Hematopoietic multipotent progenitor cell treated with erythropoietin and hydrocortisone succinate and interleukin-3 and kit ligand, for 4 days (in vitro differentiated cells): ENCODE data around the gene HYI.
"Not testable (repeated sequence)": the region's sequence is repeated elsewhere in the genome, so short reads cannot be mapped to it uniquely, and the experiment has no call there.

Experiments used
- DNase-seq: peaks from one replicate; pipeline ENCODE4 v3.0.0-alpha.2; 2015

HYI gene

DNA sequence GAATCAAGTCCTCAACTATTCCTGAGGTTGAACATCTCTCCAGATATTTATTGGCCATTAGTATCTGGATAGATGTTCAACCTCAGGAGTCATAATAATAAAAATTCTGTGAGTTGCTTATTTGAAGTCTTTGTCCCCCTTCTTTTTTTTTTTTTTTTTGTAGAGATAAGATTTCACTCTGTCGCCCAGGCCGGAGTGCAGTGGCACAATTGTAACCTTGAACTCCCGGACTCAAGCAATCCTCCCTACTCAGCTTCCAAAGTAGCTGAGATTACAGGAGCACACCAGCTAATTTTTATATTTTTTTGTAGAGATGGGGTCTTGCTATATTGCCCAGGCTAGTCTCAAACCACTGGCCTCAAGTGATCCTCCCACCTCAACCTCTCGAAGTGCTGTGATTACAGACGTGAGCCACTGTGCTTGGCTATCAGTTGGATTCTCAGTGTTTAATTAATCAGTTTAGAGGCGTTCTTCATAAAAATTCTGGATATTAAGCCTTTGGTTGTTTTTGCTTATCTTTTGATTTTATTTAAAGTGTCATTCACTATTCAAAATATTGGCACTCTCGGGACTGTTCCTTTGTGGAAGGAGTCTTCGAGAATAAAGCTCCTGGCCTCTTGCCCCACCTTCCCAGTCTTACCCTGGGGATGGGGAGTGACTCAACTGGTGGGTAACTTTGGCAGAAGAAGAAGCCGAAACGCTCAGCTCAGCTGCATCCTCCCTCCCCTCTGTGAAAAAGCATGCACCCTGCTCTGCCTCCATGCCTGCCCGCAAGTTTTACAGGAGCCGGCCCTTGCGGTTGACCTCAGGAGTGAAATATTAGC lies 11.2 kb upstream of the HYI start:
- no peak for DNase-seq

DNA sequence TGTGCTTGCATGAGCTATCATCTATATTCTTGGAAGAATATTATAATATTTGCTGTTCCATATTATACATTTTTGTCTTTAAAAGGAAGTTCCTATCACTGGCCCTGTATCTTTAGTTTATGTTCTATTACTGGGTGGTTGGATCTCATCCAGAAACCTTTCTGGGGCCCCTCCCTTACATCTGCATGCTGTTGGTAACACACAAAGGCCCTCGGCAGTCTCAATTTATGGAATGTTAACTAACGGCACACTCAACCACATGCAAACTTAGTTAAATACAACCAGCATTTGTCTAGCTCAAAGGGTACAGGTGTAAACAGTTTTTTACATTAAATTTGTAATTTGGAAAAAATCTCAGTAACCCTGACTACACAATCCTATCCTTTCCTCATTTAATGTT lies 9.7 kb upstream of the HYI start:
- peak; percentile 50 for DNase-seq

GRCh38 chr1:43460988-43461693 lies 7.4 kb upstream of the HYI start:
- peak; percentile 21 for DNase-seq

DNA sequence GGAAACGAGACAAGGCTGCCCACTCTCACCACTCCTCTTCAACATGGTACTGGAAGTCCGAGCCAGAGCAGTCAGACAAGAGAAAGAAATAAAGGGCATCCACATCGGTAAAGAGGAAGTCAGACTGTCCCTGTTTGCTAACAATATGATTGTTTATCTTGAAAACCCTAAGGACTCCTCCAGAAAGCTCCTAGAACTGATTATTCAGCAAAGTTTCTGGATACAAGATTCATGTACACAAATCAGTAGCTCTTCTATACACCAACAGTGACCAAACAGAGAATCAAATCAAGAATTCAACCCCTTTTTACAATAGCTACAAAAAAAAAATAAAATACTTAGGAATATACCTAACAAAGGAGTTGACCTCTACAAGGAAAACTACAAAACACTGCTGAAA lies 4.6 kb upstream of the HYI start:
- DNase-seq: not testable (repeated sequence)

- no peak for DNase-seq
Observed at GRCh38 chr1:43455213-43455889, 1.6 kb upstream of the HYI start.

GRCh38 chr1:43454270-43455011 lies 710 bp upstream of the HYI start:
- peak; percentile 93 for DNase-seq

DNA sequence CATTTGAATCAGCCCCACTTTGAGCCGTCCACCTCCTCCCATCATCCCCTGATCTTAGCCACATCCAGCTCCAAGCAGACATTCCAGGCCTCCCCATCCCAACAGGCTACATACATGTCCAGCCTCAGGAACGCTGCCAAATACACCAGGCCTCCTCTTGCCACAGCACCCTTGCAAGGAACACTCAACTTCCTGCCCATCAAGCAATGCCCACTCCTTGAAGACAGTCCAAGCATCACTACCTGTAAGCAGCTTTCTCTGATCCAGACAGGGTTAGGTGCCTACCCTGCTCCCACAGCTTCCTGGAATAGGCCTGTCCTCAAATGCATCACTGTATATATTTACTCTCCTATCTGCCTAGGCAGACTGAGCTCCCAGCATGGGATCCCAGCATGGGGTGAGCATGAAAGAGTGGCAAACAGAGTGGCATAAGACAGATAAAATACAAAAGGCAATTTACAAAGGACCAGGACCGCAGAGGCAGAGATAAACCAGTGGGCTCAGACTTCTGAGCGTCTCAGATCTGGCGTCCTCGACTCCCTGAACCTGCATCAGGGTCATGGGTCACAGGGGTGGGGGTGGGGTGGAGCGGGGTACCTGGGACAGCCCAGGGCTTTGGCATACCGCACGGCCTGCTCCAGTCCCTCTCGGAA lies 816 bp downstream of the HYI start:
- DNase-seq: peak; percentile 85

- DNase-seq: no peak
Observed at GRCh38 chr1:43451701-43452532, 1.8 kb downstream of the HYI start.

DNA sequence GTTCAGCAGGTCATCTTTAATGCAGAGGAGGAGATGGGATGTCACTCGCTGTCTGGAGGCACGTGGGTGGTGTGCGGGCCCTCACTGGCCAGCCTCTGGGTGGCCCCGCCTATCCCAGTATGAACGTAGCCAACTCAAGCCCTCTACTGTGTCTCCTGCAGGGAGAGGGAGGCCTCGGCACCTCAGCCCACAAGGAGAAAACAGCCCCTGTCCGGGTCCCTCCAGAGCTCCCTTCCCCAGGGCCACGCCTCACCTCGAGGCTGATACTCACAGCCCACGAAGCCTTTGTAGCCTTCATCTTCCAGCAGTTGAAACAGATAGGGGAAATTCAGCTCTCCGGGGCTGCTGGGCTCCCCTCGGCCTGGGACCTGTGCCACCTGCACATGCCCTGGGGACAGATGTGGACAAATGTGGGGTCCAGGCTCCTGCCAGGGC lies 2.6 kb downstream of the HYI start:
- no peak for DNase-seq

- DNase-seq: no peak
Observed at GRCh38 chr1:43450251-43450941, 3.3 kb downstream of the HYI start.

GRCh38 chr1:43449708-43450069 lies 4.0 kb downstream of the HYI start:
- DNase-seq: no peak

DNA sequence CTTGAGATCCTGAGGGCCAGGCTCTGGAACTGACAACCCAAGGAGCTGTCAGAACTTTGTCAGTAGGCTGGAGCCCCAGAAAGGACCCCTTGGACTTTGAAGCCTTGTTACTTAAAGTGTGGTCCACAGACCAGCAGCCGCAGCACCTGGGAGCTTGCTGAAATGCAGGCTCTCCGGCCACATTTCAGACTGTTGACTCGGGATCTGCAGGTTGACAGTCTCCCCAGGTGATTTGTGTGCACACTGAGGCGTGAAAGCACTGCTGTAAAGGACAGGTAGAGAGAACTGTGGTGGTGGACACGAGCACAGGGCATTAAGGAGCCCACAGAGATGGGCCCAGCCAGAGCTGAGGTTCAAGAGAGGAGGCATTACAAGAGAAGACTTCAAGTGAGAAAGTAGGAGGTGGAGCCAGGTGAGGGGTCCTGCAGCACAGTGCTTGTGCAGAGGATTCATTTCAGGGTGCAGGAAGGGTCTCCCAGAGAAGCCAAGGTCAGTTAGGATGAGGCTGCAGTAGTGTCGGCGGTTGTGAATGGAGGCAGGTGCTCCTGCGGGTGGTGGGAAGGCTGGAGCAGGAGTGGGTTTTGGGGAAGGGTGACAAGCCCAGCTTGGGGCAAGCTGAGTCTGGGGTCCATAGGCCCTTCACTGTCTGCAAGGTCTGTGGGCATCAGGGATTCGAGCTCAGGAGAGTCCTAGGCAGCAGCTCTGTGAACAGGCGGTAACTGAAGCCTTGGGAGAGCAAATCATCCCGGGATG lies 4.6 kb downstream of the HYI start:
- no peak for DNase-seq

DNA sequence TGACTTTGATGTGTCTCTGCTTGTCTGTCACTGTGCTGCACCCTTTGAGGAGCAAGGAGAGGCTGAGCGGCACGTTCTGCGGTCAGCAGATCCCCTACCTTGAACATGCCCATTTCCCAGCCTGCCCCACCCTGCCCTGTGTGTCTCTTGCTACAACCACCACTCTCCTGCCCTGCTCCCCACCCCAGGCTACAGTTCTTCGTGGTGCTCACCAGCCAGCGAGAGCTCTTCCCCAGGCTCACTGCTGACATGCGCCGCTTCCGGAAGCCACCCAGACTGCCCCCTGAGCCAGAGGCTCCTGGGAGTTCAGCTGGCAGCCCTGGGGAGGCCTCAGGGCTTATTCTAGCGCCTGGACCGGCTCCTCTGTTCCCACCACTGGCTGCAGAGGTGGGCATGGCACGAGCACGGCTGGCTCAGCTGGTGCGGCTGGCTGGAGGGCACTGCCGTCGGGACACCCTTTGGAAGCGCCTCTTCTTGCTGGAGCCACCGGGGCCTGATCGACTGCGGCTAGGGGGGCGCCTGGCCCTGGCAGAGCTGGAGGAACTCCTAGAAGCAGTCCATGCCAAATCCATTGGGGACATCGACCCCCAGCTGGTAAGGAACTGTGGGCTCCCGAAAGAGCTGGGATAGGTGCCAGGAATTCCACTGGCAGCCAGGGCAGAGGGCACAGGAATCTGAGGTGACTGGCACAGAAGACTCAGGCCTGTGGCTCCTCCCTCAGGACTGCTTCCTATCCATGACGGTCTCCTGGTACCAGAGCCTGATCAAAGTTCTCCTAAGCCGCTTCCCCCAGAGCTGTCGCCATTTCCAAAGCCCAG lies 5.6 kb downstream of the HYI start:
- DNase-seq: no peak

DNA sequence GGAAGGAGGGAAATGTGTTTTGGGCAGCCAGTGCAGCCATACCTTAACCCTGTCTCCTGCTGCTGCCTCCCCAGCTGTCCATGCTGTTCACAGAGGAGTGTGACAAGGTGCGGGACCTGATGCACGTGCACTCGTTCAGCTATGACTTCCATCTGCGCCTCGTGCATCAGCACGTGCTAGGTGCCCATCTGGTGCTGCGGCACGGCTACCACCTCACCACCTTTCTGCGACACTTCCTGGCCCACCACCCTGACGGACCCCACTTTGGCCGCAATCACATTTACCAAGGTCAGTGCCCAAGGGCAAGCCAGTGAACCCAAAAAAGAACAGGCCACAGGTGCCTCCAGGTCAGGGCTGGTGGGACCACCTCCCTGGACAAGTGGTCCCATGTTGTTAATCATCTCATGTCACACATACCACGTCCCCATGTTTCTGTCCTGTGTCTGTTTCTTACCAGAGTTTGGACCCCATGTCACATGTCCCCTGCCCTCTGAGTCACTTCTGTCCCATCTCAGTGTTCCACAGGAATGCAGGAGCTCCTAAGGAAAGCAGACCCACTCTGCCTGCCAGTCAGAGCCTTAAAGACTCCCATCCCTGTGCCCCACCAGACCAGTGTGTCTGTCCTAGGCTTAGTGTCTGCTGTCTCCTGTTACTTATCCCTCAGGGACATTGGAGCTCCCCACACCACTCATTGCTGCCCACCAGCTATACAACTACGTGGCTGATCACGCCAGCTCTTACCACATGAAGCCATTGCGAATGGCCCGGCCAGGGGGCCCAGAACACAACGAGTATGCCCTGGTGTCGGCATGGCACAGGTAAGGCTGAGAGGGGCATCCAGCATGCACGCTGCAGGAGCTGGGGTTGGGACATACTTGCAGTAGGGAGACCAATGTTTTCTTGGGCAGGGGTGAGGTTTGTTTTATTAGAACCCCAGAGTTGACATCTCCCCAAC lies 6.6 kb downstream of the HYI start:
- DNase-seq: no peak

DNA sequence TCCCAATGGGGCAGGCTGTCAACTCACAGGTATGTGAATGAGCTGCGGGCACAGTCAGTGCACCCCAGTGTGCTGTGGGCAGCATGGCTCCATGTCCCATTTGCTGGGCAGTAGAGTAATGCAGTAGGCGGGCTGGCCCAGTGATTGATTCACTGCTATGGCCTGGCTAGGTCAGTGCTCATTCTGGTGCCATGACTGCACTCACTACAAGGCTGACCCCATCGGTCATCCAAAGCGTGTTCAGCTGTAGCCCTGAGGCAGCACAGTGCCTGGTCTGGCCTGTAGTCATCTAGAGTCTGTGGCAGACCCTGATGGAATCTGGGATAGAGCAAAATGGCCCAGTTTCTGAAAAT lies 7.4 kb downstream of the HYI start:
- no peak for DNase-seq

DNA sequence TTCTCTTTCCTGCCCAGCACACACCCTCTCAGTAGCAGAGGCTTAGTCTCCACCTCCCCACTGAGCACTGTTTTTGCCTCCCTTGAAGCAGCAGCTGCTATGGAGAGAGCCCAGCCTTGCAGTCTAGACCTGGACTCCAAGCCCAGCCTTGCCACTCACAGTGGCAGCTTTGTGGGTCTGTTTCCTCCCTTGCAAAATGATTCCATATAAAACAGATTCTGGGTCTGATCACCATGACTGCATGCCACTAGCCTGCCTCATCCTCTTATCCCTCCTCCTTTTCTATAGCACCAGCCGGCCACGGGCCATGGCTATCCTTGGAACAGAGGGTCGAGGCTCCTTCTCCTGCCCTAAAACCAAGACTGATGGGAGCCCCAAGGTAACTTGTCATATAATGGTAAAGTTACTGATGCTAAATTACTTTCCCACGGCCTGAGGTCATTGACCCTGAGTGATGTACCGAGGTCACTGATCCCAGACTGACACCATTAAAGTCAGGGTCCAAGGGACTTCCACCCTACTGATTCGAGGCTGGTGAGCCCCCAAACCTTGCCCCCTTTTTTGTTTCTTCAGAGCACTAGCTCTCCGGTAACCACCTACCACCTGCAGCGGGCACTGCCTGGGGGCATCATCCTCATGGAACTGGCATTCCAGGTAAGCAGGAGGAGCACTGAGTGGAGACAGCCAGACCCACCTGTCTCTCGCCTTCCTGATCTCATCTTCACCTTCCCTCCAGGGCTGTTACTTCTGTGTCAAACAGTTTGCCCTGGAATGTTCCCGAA lies 7.9 kb downstream of the HYI start:
- no peak for DNase-seq

DNA sequence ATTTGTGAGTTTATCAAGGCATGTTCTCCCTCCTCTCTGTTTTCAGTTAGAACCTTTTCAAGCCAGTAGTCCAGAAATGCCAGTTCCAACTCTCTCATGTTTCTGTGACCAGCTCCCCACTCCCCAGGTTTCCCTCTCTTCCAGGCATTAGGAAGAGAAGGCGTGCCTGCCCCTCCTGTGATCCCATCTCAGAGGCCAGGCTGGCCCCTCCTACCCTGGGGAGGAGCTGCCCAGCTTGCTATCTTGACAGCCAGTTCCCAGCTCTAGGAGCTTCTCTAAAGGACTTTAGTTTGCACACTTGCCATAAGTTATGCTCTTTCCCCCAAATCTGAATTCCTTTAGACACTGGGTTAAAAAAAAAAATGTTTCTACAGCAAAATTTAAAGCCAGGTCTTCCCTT lies 8.9 kb downstream of the HYI start:
- DNase-seq: peak; percentile 40
